ENCODE measurements around the gene CDX1.
A peak's percentile ranks its signal among the peaks of the same experiment; 100 is the strongest.

The CDX1 gene

DNA sequence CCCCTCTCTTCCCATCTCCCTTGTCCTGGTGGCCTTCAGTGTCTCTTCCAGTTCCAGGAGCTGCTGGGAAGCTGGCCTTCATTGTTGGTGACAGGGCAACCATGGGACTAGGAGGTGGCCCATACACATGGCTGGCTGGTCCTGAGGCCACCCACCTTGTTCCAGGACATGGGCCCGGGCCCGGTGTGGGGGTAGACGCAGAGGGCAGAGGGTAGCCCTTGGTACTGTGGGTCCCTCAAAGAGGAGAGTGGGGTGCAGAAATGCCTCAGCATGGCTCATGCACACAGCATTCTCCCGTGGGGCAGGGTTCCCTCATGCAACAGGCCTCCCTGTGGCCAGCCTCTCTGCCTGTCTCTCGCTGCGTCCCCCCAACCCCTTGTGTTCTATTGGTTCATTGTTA is 44.1 kb downstream of the CDX1 start:
- peak overlapping the region; percentile 47 for H3K9ac ChIP-seq (ENCODE audit: insufficient read length, low read depth)
- peaks cover 3% of the 10 kb centered on the region for H3K27me3 ChIP-seq (ENCODE audit: insufficient read depth, insufficient read length)
- no peaks in the 10 kb centered on the region for H3K9me3 ChIP-seq (ENCODE audit: insufficient read depth, low read length)
- no peak overlapping the region for H3K4me3 ChIP-seq (ENCODE audit: insufficient read length, low read depth)
- TF ChIP-seq SUZ12 (IDR thresholded peaks at IDR 0.05; ENCODE audit: extremely low read depth, insufficient read depth, insufficient read length), result no peak
- no peak for TF ChIP-seq YY1 (IDR thresholded peaks at IDR 0.05; ENCODE audit: insufficient read depth, insufficient read length)
- no peak for TF ChIP-seq ZNF274 (IDR thresholded peaks at IDR 0.05; ENCODE audit: low read depth, low read length)
- no peak for DNase-seq (ENCODE audit: low read depth, low spot score)
- no peaks in the 10 kb centered on the region for H3K36me3 ChIP-seq (ENCODE audit: insufficient read depth, insufficient read length, low read length)
- H3K4me1 ChIP-seq (ENCODE audit: insufficient read depth, insufficient read length), result peaks cover 20% of the 10 kb centered on the region

DNA sequence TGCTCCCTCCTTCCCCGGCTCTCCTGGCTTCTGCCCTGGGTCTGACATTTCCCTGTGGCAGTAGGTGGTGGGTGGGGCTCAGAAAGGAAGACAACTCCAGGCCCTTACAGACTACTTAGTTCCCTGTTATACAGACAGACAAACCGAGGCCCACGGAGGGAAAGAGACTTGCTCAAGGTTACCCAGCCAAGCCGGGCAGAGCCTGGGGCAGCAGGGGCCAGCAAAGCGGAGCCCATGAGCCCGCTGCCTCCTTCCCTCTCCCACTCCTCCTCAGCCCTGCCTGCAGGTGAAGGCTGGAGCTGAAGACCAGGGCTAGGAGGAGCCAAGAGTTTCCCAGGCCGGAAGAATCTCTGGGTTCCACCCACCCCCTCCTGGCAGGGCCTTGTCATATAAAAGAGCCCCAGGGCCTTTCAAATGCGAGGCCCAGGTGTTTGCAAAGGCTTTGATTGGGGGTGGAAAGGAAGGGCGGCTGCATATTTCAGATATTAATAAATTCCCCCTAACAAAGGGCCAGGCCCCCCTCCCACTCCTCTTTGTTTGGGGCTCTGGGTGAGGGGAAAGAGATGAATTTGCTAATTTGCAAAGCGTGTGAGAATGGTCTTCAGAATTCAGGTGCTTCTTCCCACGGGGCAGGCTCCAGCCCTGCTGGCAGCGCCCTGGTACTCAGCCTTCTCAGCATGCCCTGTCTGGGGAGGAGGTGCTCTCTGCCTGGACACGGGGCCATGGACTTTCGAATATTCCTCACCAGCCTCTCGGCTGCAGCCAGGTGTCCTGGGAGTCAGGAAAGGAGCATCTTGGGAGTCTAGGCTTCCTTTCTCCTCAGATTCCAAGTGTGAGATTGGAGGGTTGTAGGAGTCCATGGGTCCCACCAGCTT is 44.8 kb downstream of the CDX1 start:
- Histone ChIP-seq H3K4me3 (ENCODE audit: insufficient read length, low read depth) (no peak overlapping the region), H3K9ac (ENCODE audit: insufficient read length, low read depth) (peak overlapping the region; percentile 47), H3K9me3 (ENCODE audit: insufficient read depth, low read length) (no peaks in the 10 kb centered on the region), H3K36me3 (ENCODE audit: insufficient read depth, insufficient read length, low read length) (no peaks in the 10 kb centered on the region), H3K27me3 (ENCODE audit: insufficient read depth, insufficient read length) (peaks cover 3% of the 10 kb centered on the region), H3K4me1 (ENCODE audit: insufficient read depth, insufficient read length) (peaks cover 18% of the 10 kb centered on the region)
- no peak for DNase-seq (ENCODE audit: low read depth, low spot score)
- no peak for TF ChIP-seq ZNF274 (IDR thresholded peaks at IDR 0.05; ENCODE audit: low read depth, low read length)
- TF ChIP-seq YY1 (IDR thresholded peaks at IDR 0.05; ENCODE audit: insufficient read depth, insufficient read length), result no peak
- TF ChIP-seq SUZ12 (IDR thresholded peaks at IDR 0.05; ENCODE audit: extremely low read depth, insufficient read depth, insufficient read length), result no peak

DNA sequence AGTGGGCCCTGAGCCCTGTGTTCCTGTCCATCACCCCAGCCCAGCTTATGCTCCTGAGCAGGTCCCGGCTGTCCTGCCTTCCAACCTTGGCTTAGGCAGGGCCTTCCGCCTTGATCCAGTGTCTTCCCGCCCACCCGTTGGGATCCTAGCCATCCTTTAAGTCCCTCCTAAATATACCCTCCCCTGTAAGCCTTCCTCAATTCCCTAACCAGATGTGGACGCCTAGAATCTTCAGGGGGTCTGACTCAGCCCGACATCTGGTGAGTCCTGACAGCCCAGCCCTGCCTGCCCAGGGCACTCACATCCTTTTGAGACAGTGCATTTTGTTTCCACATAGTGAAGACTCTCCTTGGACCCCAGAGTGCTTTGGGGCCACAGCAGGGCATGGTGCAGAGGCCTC is 47.0 kb downstream of the CDX1 start:
- H3K4me3 ChIP-seq (ENCODE audit: insufficient read length, low read depth), result no peak overlapping the region
- H3K27me3 ChIP-seq (ENCODE audit: insufficient read depth, insufficient read length), result peaks cover 19% of the 10 kb centered on the region
- no peak for DNase-seq (ENCODE audit: low read depth, low spot score)
- H3K36me3 ChIP-seq (ENCODE audit: insufficient read depth, insufficient read length, low read length), result no peaks in the 10 kb centered on the region
- no peaks in the 10 kb centered on the region for H3K9me3 ChIP-seq (ENCODE audit: insufficient read depth, low read length)
- peaks cover 15% of the 10 kb centered on the region for H3K4me1 ChIP-seq (ENCODE audit: insufficient read depth, insufficient read length)
- H3K9ac ChIP-seq (ENCODE audit: insufficient read length, low read depth), result no peak overlapping the region
- no peak for TF ChIP-seq SUZ12 (IDR thresholded peaks at IDR 0.05; ENCODE audit: extremely low read depth, insufficient read depth, insufficient read length)
- no peak for TF ChIP-seq YY1 (IDR thresholded peaks at IDR 0.05; ENCODE audit: insufficient read depth, insufficient read length)
- TF ChIP-seq ZNF274 (IDR thresholded peaks at IDR 0.05; ENCODE audit: low read depth, low read length), result no peak

DNA sequence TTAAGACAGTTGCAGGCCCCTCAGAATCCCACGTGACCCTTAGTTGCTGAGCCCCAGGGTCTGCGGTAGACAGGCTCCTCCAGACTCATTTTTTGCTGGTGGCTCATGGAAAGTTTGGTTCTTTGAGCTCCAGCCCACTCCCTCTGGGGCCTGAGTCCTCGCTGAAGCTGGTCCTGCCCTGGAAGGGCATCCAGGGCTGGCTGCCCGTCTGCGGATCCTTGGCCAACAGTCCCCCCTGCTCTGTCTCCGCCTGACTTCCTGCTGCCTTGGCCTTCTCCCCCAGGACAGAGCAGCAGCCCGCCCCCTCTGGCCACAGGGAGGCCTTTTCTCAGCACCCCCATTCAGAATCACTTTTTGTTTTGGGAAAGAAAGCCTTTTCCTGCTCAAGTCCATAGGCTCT is 47.7 kb downstream of the CDX1 start:
- Histone ChIP-seq H3K4me3 (ENCODE audit: insufficient read length, low read depth) (no peak overlapping the region), H3K4me1 (ENCODE audit: insufficient read depth, insufficient read length) (peaks cover 15% of the 10 kb centered on the region), H3K9me3 (ENCODE audit: insufficient read depth, low read length) (no peaks in the 10 kb centered on the region), H3K9ac (ENCODE audit: insufficient read length, low read depth) (no peak overlapping the region), H3K27me3 (ENCODE audit: insufficient read depth, insufficient read length) (peaks cover 19% of the 10 kb centered on the region), H3K36me3 (ENCODE audit: insufficient read depth, insufficient read length, low read length) (no peaks in the 10 kb centered on the region)
- no peak for DNase-seq (ENCODE audit: low read depth, low spot score)
- TF ChIP-seq ZNF274 (IDR thresholded peaks at IDR 0.05; ENCODE audit: low read depth, low read length) (no peak), SUZ12 (IDR thresholded peaks at IDR 0.05; ENCODE audit: extremely low read depth, insufficient read depth, insufficient read length) (no peak), YY1 (IDR thresholded peaks at IDR 0.05; ENCODE audit: insufficient read depth, insufficient read length) (no peak)

DNA sequence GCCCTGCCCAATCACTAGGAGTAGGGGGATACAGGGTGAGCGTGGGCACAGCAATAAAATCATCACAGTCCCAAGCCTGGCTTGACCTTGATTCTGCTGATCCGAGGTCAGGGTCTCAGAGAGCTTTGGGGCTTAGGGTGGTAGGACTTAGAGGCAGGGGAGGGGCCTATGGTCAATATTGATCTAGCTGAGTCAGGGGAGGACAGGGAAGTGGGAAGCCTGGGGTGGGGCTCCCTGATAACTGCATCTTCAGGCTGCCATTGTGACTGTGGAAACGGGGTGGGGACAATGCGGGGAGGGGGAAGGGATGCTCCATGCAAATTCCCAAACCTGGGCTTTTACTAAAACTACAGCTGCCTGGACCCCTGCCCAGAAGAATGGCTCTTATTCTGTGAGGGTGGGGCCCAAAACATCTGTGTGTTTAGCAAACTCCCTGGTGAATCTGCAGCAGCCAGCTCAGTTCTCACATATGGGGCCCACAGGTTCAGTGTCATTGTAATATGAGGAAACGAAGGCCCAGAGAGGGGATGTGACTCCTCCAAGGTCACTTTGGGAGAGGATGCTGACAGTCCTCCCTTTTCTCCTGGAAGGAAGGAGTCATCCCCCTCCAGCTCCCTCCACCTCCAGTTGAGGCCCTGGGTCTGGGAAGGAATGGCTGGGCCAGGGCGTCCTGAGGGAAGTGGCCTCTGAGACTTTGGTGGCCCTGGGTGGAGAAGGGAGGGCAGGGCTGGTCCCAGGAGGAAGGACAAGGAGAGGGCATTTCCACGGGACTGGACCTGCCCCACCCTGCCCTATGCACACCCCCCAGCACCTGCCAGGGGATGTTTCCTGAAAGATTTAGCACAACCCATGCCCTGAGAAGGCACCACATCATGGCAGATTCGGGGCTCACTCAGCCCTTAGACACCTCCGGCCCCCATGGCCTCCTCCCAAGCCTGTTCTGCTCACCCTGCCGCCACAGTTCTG is 49.7 kb downstream of the CDX1 start:
- TF ChIP-seq ZNF274 (IDR thresholded peaks at IDR 0.05; ENCODE audit: low read depth, low read length) (no peak), YY1 (IDR thresholded peaks at IDR 0.05; ENCODE audit: insufficient read depth, insufficient read length) (no peak), SUZ12 (IDR thresholded peaks at IDR 0.05; ENCODE audit: extremely low read depth, insufficient read depth, insufficient read length) (no peak)
- DNase-seq (ENCODE audit: low read depth, low spot score), result no peak
- H3K36me3 ChIP-seq (ENCODE audit: insufficient read depth, insufficient read length, low read length), result no peaks in the 10 kb centered on the region
- peaks cover 8% of the 10 kb centered on the region for H3K4me1 ChIP-seq (ENCODE audit: insufficient read depth, insufficient read length)
- H3K9ac ChIP-seq (ENCODE audit: insufficient read length, low read depth), result no peak overlapping the region
- no peaks in the 10 kb centered on the region for H3K9me3 ChIP-seq (ENCODE audit: insufficient read depth, low read length)
- H3K4me3 ChIP-seq (ENCODE audit: insufficient read length, low read depth), result no peak overlapping the region
- H3K27me3 ChIP-seq (ENCODE audit: insufficient read depth, insufficient read length), result peaks cover 19% of the 10 kb centered on the region

DNA sequence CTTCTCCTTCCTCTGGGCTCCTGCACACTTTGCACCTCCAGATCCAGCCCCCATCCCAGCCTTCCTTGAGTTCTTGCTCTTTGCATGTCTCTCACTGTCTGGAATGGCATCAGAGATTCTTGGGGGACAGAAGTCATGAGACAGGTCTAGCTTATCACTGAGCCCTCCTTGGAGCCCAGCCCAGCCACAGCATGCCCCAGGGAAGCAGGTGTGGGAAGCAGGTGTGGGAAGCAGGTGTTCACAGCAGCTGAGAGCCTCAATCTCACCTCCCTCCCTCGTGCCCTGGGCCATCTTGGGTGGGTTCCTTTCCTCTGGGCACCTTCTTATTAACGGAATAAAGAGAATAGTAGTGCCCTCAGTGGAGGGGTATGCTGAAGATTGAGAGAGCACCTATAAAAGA is 50.5 kb downstream of the CDX1 start:
- no peak overlapping the region for H3K4me3 ChIP-seq (ENCODE audit: insufficient read length, low read depth)
- no peak overlapping the region for H3K9ac ChIP-seq (ENCODE audit: insufficient read length, low read depth)
- no peaks in the 10 kb centered on the region for H3K36me3 ChIP-seq (ENCODE audit: insufficient read depth, insufficient read length, low read length)
- H3K27me3 ChIP-seq (ENCODE audit: insufficient read depth, insufficient read length), result peaks cover 19% of the 10 kb centered on the region
- TF ChIP-seq YY1 (IDR thresholded peaks at IDR 0.05; ENCODE audit: insufficient read depth, insufficient read length), result no peak
- no peak for TF ChIP-seq SUZ12 (IDR thresholded peaks at IDR 0.05; ENCODE audit: extremely low read depth, insufficient read depth, insufficient read length)
- no peak for TF ChIP-seq ZNF274 (IDR thresholded peaks at IDR 0.05; ENCODE audit: low read depth, low read length)
- peaks cover 3% of the 10 kb centered on the region for H3K4me1 ChIP-seq (ENCODE audit: insufficient read depth, insufficient read length)
- no peak for DNase-seq (ENCODE audit: low read depth, low spot score)
- no peaks in the 10 kb centered on the region for H3K9me3 ChIP-seq (ENCODE audit: insufficient read depth, low read length)

Measured in NT2/D1 (cell line).